NCI-H2227 treated with DMSO at 0.1 percent for 48 hours (cell line): ENCODE results near the gene CPLX1.
"Not testable (repeated sequence)": the region's sequence is repeated elsewhere in the genome, so short reads cannot be mapped to it uniquely, and the experiment has no call there.

ENCODE experiments used
- DNase-seq: peaks from one replicate; lab custom pipeline; 2025; lab: John Stamatoyannopoulos, UW

Gene CPLX1

DNA sequence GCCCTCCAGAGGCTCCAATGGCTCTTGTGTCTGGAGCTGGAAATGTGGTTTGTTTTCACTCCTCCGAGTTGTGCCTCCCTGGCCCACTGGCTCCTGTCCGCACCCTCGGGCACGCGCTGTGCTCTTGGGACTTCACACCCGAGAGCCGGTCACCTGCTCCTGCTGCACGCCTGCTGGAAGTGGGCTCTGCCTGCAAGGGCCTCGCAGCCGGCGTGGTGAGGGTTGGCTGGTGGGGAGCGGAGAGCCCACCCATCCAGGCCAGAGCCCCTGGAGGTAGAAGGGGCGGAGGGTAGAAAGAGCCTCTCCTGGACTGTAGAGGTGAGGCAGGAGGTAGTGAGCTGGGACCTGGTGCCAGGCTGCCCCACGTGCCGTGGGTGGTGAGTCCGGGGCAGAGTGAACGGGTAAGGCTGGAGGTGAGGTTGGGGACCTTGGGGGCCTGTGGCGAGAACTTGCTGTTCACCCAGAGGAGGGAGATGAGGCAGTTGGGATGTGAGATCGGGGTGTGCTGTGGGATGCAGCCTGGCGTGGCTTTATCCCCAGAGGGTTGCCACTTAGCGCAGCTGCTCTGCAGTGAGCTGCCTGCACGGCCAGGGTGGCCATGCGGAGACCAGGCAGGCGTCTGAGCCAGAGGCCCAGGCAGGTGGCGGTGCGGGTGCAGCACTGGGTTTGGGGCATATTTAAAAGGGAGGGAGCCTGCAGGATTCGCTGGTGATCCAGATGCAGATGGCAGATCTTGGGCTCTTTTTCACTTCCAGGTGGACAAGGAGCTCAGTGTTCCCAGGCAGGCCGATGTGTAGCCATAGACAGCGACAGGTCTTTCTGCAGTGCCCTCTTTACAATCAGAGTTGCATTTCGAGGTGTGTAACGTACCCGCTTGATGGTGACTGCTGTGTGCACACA is 71.5 kb downstream of the CPLX1 start:
- no peak for DNase-seq

DNA sequence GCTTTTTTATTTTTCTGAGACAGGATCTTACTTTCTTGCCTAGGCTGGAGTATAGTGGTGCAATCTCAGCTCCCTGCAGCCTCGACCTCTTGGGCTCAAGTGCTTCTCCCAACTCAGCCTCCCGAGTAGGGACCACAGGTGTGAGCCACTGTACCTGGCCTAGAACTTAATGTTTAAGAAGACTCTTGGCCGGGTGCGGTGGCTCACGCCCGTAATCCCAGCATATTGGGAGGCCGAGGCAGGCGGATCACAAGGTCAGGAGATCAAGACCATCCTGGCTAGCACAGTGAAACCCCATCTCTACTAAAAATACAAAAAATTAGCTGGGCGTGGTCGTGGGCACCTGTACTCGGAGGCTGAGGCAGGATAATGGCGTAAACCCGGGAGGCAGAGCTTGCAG is 72.7 kb downstream of the CPLX1 start:
- DNase-seq: not testable (repeated sequence)

DNA sequence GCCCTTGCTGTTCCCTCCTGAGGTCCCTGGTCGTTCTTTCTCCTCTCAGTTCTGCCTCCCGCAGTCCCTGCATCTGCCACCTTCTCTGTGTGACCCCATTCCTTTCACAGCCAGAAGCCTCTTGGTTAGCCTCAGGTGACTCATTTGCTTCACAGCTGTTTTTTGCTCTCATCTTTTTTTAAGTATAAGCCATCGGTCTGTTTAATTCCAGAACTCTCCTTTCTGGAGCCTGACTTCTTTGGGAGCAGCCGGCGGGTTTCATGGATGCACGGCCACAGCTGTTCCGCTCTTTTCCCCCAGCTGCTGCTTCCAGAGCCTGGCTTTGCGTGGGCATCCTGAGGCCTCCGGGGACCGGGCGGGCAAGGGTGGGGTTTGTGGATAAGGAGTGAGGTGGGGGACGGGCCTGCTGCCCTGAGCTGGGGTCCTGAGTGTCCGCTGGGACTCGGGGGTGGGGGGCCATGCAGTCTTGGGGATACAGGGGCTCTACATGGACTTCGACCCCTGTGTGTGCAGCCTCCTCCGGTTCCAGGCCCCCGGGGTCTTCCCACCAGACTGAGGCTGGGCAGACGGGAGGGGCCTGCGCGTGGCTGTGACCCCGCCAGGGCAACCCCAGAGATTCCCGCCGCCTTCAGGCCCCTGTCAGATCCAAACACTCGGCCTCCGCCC is 73.6 kb downstream of the CPLX1 start:
- no peak for DNase-seq

DNA sequence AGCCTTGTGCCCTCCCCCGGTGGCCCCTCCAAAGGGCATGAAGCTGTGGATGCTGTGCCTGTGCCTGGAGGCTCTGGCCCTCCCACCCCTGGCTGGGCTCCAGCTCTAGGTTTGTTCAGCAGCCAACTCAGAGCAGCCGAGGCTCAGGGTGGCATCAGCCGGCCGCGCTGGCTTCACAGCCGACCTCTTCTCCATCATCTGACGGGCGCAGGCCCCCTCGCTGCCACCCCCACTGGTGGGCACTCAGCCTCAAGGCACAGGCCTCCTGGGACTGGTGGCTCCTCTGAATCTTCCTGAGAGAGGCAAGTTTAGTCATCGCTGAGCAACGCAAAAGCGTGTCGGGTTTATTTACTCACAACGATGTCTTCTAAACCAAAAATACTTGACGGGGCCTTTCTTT is 74.3 kb downstream of the CPLX1 start:
- DNase-seq: no peak

DNA sequence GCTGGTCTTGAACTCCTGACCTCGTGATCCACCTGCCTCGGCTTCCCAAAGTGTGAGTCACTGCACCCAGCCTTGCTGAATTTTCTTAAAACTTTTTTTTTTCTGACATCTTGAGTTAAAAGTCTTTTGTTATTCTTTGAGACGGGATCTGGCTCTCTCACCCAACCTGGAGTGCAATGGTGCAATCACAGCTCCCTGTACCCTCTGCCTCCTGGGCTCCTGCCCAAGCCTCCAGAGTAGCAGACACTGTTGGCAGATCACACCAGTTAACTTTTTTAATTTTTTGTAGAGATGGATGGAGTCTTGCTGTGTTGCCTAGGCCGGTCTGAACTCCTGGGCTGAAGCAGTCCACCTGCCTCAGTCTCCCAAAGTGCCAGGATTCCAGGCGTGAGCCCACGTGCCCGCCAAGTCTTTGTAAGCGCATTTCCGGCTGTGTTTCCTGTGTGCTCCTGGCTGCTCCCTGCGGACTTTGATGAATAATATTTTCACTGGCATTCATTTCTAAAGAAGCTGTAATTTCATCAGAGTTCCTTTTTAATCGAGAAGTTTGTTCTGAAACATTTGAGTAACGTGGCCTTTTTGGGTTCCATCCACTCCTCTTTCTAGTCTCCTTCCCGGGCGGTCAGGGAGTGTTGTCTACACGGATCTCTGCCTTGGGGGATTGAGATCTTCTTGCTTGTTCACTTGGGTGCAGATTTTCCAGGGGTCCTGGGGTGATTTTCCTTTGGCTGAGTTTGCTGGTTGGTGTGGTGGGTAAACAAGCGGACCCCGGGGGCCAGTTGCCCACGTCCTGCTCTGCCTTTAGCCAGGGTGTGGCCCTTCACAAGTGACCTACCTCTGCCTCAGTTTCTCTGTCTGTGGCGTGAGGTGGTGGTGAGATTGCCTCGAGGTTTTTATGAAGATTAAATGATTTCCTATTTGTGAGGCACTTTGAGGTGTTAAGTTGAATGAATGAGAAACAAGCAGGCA is 75.9 kb downstream of the CPLX1 start:
- no peak for DNase-seq

DNA sequence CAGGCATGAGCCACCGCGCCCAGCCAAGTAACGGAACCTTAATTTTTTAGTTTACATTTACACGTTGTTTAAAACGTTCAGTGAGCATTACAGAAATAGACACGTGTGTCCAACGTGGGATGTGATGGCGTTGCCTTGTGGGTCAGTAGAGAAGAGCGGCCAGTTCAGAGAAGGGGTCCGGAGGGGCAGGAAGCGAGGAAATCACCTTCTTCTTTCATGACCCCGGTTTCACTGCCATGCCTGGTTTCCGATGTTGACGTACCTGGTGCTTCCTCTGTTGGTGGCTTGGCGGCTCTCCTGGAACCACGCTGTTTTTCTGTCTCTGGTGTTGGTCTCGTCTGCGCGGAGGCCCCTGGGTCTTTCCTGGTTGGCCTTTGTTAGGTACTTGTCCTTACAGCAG is 77.5 kb downstream of the CPLX1 start:
- no peak for DNase-seq

DNA sequence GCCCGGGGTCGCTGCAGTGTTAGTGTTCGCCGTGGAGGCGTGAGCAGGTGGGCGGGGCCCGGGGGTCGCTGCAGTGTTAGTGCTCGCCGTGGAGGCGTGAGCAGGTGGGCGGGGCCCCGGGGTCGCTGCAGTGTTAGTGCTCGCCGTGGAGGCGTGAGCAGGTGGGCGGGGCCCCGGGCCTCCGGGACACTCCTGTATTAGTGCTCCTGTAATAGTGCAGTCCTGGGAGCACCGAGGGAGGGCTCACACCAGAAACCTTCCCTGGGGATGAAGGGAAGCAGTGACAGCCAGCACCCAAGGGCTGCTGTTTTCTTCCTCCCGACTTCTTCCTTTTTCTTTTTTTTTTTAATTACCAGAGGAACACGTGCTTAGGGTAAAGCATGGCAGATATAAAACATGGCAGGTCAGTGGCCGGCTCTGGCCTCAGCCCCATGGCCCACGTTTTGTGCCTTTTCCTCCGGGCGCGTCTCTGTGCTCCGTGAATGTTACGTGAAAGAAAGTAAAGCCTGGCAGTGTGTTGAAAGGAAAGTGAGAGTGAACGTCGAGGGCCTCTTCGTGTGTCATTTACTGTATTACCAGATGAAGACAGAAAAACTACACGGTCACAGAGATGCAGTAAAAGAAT is 78.3 kb downstream of the CPLX1 start:
- no peak for DNase-seq

DNA sequence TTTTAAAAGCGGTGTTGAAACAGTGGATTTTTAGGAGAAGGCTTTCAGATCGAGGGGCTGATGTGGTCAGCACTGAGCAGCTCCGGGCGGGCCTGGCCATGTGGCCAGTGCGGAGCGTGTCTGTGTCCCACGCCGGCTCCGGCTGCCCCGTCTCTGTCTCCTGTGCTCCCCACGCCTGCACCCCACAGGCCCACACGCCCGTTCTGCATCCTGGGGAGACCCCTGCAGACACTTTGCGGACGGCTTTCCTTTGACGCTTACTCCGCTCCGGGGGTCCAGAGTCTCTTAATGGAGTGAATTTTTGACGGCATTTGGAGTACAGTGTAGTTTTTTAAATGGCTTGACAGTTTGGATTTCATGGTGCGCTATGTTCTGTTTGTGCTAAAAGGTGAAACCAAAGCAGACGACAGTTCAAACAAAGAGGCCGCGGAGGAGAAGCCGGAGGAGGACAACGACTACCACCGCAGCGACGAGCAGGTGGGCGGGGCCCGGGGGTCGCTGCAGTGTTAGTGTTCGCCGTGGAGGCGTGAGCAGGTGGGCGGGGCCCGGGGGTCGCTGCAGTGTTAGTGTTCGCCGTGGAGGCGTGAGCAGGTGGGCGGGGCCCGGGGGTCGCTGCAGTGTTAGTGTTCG is 81.6 kb downstream of the CPLX1 start:
- no peak for DNase-seq

DNA sequence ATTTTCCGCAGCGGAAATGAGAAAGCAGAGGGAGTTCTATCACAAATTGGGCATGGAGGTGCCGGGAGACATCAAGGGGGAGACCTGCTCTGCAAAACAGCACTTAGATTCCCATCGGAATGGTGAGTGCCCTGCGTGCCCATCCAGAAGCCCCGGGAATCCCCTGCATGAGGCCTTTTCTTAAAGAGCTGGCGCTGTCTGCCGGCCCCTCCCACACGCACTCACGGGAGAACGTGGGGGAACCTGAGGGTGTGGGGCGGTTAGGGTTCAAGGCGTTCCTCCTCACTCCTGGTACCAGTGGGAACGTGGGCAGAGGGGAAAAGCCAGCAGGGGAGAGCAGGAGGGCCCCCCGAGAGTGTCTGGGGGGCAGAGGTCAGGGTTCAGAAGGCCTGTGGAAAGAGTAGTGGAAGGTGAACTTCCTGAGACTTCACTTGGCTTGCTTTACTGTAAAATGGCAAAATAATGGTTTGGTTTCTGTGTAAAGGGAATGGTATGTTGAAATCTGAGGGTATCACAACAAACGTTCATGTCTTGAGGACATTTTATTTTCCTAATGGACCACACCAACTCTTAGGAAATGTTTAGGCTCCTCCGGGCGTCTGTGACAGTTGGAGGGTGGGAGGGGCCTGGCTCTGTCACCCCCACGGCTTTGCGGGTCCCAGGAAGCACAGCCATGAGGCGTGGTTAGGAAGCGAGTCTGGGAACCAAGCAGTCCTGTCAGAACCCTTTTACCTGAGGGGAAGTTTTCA is 82.3 kb downstream of the CPLX1 start:
- DNase-seq: no peak

DNA sequence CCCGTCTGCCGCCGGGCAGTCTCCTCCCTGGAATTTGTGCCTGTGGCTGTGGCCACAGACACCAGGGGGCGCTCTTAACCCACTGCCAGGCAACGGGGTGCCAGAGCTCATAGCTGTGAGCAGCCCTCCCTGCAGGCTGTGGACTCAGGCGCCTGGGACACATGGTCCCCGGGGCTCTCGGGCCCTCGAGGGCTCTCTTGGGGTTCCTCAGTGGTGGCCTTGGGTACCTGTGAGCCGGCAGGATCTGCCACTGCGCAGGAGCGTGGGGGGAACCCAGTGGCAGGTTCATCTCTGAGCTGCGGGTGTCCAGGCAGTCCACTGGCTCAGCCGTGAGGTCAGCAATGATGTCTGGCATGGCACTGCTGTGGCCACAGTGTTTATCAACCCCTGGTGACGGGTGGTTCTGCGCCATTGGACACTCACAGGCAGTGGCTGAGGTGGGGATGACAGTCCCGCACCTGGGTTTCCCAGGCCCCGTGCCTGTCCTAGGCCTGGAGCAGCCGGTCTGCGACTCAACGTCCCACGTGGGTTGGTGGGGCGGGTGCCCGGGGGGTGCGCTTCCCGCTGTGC is 83.1 kb downstream of the CPLX1 start:
- DNase-seq: no peak

DNA sequence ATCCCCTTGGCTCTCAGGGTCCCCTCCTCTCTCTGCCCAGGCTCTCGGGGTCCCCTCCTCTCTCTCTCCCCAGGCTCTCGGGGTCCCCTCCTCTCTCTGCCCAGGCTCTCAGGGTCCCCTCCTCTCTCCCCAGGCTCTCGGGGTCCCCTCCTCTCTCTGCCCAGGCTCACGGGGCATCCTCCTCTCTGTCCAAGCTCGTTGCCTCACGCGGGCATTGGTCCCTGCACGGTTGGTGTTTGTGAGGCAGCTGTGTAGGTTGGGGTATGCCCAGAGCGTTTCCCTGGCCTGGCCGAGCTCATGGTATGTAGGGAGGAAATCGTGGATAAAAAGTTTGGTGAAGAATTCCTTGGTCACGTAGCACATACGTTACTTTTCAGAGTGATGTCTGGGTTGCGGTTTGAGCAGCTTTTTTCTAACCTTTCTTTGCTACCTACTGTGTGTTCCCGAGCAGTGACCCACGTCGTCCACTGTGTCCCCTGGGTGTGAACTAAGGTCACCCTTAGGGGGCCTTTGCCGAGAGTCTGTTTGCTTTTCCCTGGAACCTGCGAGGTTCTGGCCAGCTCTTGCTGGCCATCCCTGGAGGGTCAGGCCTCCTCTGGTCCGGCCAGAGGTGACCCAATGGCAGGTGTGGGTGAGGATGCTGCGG is 83.7 kb downstream of the CPLX1 start:
- DNase-seq: no peak

DNA sequence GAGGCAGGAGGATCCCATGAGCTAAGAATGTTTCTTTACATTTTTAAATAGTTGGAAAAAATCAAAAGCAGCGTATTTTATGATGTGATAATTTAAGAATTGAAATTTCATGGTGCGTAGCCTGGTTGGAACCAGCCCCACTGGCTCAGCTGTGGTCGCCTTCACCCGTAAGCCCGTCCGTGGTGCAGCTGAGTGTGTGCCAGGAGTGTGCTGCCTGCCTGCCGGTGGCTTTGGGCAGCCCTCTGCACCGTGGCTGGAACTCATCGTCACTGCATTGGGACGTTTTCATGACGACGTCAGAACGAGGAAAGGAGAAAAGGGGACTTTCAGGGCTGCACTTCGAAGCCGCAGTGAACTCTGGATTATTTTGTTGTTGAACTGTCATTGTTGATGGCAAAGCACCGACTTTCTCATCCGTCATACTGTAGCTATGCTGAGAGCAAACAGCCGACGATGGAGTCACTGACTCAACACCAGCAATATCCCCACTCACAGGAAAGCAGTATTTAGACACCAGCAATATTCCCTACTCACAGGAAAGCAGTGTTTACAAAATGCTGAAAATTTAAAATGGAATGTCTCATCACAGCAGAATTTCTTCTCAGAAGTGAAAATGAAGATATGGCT is 85.2 kb downstream of the CPLX1 start:
- DNase-seq: no peak

DNA sequence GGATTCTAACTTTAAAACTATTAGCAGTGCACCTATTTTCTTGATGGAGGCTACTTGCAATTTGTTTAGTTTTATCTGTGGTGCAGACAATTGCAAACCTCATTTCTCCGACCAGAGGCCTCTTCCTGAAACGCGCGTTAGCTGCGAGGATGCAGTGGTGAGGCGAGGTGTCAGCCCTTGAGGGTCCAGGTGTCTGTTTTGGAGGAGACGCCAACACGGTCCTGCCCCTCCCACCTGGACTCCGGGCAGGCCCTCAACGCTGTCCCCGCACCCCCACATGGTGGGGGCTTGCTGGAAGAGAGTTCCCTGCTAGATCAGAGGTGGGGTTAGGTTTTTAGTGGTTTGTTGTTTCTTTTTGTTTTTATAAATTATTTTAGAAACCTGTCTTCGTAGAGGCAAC is 85.9 kb downstream of the CPLX1 start:
- no peak for DNase-seq

DNA sequence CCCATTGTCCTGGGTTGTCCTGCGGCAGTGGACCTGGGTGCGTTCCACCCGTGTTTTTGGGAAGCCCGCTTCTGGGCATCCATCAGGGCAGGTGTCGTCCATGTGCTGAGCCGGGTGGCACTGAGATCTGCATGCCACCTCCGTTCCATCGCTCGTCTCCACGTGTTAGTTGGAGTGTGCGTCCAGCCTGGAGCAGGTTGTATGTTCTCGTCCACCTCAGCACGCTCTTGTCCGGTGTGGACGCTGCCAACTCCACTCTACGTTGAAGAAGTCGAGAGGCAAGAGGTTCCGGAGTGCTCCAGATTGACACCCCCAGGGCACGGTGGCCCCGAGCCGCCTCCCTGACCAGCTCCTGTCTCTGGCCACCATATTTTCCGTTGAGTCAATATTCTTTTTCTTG is 86.4 kb downstream of the CPLX1 start:
- no peak for DNase-seq

DNA sequence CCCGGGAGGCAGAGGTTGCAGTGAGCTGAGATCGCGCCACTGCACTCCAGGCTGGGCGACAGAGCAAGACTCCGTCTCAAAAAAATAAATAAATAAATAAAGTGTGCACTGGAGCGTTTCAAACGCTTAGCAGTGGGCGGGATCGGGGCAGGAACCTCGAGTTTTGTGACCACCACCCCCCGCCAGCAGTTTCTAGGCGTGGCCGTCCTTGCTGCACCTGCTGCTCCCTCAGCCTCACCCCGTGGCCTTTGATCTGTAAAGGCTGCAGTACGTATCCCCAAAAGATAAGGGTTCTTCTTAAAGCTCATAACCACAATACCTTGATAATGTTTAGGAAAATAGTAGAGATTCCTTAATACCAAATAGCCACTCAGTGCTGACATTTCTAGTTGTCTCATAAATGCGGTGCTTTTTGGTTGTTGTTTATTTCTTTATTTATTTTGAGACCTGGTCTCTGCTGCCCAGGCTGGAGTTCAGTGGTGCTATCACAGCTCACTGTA is 87.1 kb downstream of the CPLX1 start:
- no peak for DNase-seq

DNA sequence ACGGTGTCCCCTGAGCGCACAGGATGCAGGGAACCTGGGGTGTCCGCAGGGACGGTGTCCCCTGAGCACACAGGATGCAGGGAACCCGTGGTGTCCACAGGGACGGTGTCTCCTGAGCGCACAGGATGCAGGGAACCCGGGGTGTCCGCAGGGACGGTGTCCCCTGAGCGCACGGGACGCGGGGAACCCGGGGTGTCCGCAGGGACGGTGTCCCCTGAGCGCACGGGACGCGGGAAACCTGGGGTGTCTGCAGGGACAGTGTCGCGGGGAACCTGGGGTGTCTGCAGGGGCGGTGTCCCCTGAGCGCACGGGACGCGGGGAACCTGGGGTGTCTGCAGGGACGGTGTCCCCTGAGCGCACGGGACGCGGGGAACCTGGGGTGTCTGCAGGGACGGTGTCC is 89.4 kb downstream of the CPLX1 start:
- DNase-seq: not testable (repeated sequence)

DNA sequence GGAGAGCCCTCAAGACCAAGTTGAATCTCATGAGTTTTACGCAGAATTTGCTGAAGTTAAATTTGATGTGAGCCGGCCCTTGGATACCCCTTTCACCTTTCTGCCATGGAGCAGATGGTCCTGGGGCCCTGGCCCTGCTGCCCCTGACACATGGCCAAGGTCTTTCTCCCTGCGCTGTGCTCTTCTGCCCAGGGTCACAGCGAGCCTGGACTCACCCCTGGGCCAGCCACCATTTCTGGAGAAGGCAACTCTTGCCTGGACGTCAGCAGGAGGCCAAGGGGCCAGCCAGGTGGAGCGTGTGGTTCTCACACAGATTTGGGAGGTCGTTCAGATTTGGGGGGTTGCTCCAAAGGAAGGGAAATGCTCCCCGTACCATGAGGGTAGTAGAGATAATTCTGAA is 90.3 kb downstream of the CPLX1 start:
- no peak for DNase-seq
